HG03135 (cell line): Measurements from ENCODE around the gene FADS2.

Experiments
- ATAC-seq: cut with Tn5 transposase; IDR thresholded peaks from one replicate; pipeline ENCODE4 v1.9.1; 2021; ENCODE audit warnings: mild to moderate bottlenecking, moderate library complexity; ENCODE audit not compliant: unreplicated experiment

The FADS2 gene

DNA sequence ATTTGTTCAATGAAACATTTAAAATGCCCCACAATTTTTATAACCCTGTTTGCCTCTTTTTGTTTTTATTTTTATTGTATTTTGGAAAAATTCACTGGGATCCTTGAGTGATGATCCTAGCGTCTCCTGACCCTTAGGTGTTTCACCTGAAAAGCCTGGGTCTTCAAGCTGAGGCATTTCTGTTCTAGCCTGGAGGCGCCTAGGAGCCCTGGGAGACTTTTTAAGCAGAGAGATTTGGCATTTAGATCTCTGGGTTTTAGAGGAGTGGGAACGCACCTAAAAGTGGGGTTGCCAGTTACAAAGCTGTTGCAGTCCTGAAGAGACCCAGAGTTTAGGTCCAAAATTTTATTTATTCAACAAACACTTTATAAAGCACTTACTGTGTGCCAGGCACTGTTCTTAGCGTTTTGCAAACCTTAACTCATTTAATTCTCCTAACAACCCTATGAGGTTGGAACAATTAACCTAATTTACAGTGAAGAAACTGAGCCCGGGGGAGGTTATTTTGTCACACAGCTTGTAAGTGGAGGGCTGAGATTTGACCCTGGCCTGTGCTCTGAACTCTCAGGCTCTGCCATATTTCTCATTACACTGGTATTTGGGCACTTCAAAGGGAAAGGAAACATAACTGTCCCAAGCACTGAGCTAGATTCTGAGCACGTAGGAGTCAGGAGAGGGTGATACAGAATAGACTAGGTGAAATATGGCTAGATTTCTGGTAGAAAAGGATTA, 10.5 kb upstream of the FADS2 start:
- no peak for ATAC-seq

GRCh38 chr11:61820174-61820573, 7.9 kb upstream of the FADS2 start:
- no peak for ATAC-seq

DNA sequence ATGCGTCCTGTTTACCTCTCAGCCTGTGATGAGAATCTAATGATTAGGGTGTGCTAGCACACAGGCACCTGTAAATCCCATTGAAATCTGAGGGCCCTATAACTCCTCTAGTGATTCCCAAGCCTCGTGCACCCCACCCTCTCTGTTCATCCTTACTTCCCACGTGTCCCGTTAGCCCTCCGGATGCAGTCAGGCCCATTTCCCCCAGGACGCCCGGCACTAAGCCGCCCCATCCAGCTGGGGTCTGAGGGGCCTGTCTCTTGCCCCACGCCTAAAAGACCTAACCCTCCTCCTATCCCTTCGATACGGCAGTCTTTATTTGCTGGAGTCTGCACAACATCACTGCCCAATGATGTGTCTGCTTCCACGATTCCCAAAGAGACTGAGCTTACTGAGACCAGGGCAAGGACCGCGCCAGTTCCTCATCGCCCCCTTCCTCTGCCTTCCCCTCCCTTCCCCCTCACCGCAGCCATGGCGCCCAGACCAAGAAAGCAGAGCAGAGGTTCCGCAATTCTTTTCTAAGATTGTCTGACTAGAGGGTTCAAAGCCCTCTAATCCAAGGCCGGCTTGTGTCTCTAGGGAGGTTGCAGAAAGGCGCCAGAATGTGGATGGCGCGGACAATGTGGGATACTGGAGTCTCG, 1.1 kb upstream of the FADS2 start:
- peak; percentile 1 for ATAC-seq

DNA sequence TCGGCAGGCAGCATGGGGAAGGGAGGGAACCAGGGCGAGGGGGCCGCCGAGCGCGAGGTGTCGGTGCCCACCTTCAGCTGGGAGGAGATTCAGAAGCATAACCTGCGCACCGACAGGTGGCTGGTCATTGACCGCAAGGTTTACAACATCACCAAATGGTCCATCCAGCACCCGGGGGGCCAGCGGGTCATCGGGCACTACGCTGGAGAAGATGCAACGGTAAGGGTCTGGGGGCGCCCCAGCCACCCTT, 204 bp downstream of the FADS2 start:
- no peak for ATAC-seq

GRCh38 chr11:61828629-61829407, 718 bp downstream of the FADS2 start:
- peak; percentile 26 for ATAC-seq

- ATAC-seq: no peak
Measured at GRCh38 chr11:61829806-61830205, 1.7 kb downstream of the FADS2 start.

- no peak for ATAC-seq
Measured at GRCh38 chr11:61830237-61831105, 2.4 kb downstream of the FADS2 start.

GRCh38 chr11:61832207-61832606, 4.1 kb downstream of the FADS2 start:
- no peak for ATAC-seq

DNA sequence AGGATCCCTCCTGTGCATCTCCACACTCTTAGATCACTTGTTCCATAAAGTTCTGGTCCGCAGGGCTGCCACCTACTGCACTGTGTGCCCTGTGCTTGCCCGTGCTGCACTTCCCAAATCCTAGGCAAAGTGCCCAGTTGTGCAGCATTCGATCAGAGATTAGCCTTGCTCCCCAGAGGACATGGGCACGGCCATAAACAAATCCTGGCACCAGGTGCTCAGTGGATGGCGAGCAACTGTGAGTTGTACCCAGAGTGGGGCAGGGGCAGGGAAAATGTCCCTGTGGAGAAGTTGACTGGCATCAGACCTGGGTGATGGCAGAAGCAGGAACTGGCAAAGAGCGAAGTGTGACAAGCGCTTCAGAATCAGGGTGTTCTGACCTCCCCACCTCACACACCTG, 4.7 kb downstream of the FADS2 start:
- ATAC-seq: no peak

- no peak for ATAC-seq
Measured at GRCh38 chr11:61833471-61833870, 5.4 kb downstream of the FADS2 start.

- no peak for ATAC-seq
Measured at GRCh38 chr11:61833926-61834277, 5.8 kb downstream of the FADS2 start.

- peak; percentile 79 for ATAC-seq
Measured at GRCh38 chr11:61834278-61835048, 6.4 kb downstream of the FADS2 start.

- no peak for ATAC-seq
Measured at GRCh38 chr11:61836193-61836592, 8.1 kb downstream of the FADS2 start.

DNA sequence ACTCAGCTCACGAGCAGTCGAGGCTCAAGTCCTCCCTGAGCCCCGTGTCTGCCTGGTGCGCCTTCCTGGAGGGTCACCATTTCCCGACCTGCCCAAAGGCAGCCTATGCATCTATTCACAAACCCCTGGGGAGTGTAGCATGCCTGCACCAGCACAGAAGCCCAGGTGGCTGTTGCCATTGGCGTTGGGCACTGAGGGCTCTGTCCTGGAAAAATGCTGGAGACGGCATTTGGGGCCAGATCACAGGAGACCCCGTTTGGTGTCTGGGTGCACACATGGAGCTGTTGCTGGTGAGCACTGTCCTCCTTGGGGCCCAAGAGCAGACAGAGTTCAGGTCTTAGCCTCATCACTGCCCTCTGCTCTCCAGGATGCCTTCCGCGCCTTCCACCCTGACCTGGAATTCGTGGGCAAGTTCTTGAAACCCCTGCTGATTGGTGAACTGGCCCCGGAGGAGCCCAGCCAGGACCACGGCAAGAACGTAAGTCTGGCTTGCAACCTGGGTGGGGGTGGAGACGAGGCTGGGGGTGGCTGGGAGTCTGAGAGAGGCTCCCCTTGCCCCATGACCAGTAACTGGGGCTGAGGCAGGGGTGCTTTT, 9.4 kb downstream of the FADS2 start:
- no peak for ATAC-seq

- no peak for ATAC-seq
Measured at GRCh38 chr11:61838501-61838900, 10.4 kb downstream of the FADS2 start.

- no peak for ATAC-seq
Measured at GRCh38 chr11:61838921-61839320, 10.8 kb downstream of the FADS2 start.

DNA sequence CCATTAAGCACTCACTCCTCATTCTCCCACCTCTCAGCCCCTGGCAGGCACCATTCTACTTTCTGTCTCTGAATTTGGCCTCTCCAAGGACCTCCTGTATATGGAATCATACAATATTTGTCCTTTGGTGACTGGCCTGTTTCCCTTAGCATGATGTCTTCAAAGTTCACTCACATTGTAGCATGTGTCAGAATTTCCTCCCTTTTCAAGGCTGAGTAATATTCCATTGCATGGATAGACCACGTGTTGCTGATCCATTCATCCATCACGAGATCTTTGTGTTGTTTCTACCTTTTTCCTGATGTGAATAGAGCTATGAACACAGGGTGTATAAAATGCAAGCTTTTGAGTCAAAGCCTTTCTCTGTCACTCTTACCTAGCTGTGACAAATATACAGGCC, 11.6 kb downstream of the FADS2 start:
- ATAC-seq: no peak

DNA sequence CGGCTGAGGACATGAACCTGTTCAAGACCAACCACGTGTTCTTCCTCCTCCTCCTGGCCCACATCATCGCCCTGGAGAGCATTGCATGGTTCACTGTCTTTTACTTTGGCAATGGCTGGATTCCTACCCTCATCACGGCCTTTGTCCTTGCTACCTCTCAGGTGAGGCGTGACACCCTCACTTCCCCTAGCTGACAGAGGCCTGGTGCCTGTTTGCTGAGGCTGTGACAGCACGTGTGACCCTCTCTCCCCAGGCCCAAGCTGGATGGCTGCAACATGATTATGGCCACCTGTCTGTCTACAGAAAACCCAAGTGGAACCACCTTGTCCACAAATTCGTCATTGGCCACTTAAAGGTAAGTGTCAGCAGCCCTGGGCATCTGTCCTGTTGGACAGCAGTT, 12.3 kb downstream of the FADS2 start:
- no peak for ATAC-seq

- no peak for ATAC-seq
Measured at GRCh38 chr11:61841636-61842527, 13.8 kb downstream of the FADS2 start.
